ENCODE results near the gene CADPS2. TPM values are rescaled to one million over a fixed set of nuclear protein-coding genes. Genes with fewer than 3 reads are reported as not detected.
A peak's percentile ranks its signal among the peaks of the same experiment; 100 is the strongest.

Gene CADPS2
- polyA plus RNA-seq (2013, experiment 1 of 2): 6.9 TPM
- 6.0 TPM for polyA plus RNA-seq (2013, experiment 2 of 2)

DNA sequence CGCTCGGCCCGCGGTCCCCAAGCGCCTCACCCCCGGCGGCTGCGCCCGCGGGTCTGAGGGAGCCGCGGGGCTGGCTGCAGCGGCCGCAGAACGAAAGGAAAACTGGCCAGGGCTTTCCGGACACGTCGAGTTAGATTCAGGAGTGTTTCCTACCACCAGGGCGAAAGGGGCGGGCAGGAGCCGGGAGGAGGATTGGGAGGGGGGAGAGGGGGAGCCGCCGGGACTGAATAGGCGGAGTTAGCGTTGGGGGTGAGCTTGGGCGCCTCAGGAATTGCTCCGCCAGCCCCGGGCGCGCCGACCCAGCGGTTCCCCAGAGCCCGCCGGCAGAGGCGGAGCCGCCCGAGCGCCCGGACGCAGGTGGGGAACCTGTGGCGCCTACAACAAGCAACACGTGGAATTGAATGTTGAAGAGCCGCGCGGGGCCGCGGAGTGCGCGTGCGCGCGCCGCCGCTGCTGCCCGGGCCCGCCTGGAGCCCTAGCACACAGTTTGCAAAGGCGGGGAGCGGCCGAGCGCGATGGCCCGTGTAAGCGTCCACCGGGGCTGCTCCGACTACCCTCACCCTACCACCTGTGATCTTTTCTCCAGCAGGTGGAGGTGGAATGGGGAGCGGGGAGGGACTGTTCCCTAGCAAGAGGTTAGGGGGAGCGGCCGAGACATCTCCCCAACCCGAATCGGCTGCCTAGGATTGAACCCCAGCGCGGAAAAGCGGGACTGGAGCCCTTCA, at the start of gene CADPS2:
CADPS2 (minus strand) TSS at position 104 of the 725 bp plus-strand sequence. CDS start 123 bp downstream, outside the sequence.
- under 1% methylated on average over 64 of the region's 73 CpGs for WGBS
- H3K9ac ChIP-seq (ENCODE audit: low read depth, low read length): peak within 1 kb of the TSS; percentile 80
- peak within 1 kb of the TSS; percentile 41; the same call in 1 of the 2 replicates for H3K27ac ChIP-seq (ENCODE audit: low read depth, low read length)
- no peaks in the 10 kb centered on the region for H3K36me3 ChIP-seq (ENCODE audit: insufficient read depth, low read length)
- peaks cover 27% of the 10 kb centered on the region for H3K4me1 ChIP-seq (ENCODE audit: insufficient read depth, low read length)
- H3K27me3 ChIP-seq (ENCODE audit: insufficient read depth, low read length): peaks cover 49% of the 10 kb centered on the region
- H3K4me3 ChIP-seq (ENCODE audit: low read length): peak within 1 kb of the TSS; percentile 84
- H3K9me3 ChIP-seq (ENCODE audit: insufficient read depth, low read depth, low read length): no peaks in the 10 kb centered on the region

DNA sequence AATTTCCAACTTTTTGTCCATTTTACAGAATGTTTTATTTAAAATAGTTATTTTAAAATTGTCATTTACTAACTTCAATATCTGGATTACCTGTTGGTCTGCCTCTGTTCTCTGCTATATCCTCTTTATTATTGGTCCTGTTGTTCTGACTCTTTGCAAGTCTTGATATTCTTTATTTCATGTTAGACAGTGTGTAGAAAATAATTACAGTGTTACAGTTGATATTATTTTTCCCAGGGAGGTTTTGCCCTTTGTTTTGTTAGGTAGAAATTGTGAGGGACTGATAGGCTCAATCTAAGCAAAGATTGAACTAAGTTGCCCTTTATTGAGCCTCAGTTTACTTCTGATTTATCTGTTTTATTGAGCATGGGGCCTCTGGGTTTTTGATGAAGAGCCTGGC, 49.4 kb upstream of the CADPS2 start:
- Histone ChIP-seq H3K9me3 (ENCODE audit: insufficient read depth, low read depth, low read length) (no peaks in the 10 kb centered on the region), H3K27me3 (ENCODE audit: insufficient read depth, low read length) (no peaks in the 10 kb centered on the region)

DNA sequence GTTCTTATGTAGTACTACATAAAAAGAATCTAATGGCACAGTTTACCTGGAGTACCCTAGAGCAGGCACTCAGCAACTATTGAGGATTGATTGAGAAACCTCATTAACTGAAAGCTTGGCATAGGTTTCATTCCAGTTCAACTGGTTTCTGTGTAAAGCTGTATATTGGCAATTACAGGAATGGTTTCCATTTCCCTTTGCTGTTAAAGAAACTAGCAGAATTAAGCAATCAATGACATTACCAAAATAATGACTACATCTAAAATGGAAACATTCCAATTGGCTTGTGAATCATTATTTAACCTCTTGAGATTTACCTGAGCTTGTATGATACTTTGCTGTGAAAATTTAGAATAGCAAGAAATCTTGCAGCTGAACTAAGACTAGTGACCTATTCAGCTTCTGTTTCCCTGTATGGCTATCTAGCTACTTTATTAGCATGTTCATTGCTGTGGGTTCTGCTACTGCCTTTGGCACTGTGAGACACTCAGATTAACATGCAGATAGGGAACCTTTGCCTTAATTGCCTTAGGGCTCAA, 33.5 kb upstream of the CADPS2 start:
- H3K27ac ChIP-seq (ENCODE audit: low read depth, low read length): no peak overlapping the region
- H3K4me3 ChIP-seq (ENCODE audit: low read length): no peak overlapping the region
- H3K9ac ChIP-seq (ENCODE audit: low read depth, low read length): no peak overlapping the region
- H3K36me3 ChIP-seq (ENCODE audit: insufficient read depth, low read length): no peaks in the 10 kb centered on the region
- peaks cover 13% of the 10 kb centered on the region for H3K4me1 ChIP-seq (ENCODE audit: insufficient read depth, low read length)
- H3K9me3 ChIP-seq (ENCODE audit: insufficient read depth, low read depth, low read length): no peaks in the 10 kb centered on the region
- H3K27me3 ChIP-seq (ENCODE audit: insufficient read depth, low read length): no peaks in the 10 kb centered on the region

More for the DNA sequence above, 49.4 kb upstream of the CADPS2 start:
- Histone ChIP-seq H3K9ac (ENCODE audit: low read depth, low read length) (no peak overlapping the region), H3K4me1 (ENCODE audit: insufficient read depth, low read length) (no peaks in the 10 kb centered on the region), H3K27ac (ENCODE audit: low read depth, low read length) (no peak overlapping the region), H3K36me3 (ENCODE audit: insufficient read depth, low read length) (no peaks in the 10 kb centered on the region), H3K4me3 (ENCODE audit: low read length) (no peak overlapping the region)

DNA sequence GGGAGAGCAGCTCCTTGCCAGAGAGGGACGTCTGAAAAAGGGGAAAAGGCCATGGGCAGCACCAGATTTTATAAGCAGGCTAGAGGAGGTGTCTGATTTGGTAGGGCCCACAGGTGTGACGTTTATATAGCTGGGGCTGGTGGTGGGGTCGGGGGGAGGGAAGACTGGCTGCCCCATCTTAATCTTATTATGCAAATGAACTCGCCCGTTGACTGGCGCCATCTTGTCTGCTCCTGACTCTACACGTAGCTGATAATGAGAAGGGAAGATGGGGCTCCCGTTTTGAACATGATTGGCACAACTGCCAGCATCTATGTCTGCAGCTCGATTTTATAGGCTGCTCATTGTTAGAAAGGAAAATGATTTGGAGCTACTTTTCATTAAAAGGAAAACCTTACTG, 28.6 kb upstream of the CADPS2 start:
- WGBS: 92% methylated on average over 9 of the region's 9 CpGs
- Histone ChIP-seq H3K4me3 (ENCODE audit: low read length) (no peak overlapping the region), H3K9ac (ENCODE audit: low read depth, low read length) (no peak overlapping the region), H3K27ac (ENCODE audit: low read depth, low read length) (no peak overlapping the region), H3K36me3 (ENCODE audit: insufficient read depth, low read length) (no peaks in the 10 kb centered on the region), H3K9me3 (ENCODE audit: insufficient read depth, low read depth, low read length) (no peaks in the 10 kb centered on the region), H3K27me3 (ENCODE audit: insufficient read depth, low read length) (no peaks in the 10 kb centered on the region), H3K4me1 (ENCODE audit: insufficient read depth, low read length) (peaks cover 9% of the 10 kb centered on the region)

DNA sequence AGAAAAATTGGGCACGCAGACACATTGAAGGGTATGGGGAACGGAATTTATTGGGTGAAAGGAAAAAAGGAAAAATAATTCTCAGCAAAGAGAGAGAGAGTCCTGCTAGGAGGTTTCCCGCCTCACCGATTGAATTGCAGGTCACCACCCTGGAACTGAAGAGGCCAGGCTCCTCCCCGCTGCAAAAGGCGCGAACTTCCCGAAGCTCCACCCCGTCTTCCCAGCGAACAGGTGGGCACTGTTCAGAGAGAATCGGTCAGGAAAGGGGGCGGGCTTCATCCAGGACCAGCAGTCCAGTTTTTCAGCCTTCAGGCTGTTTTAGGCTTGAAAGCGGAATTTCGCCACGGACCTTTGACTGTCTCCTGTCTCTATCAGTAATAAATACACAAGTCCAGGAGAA, 27.3 kb upstream of the CADPS2 start:
- Histone ChIP-seq H3K36me3 (ENCODE audit: insufficient read depth, low read length) (no peaks in the 10 kb centered on the region), H3K4me3 (ENCODE audit: low read length) (no peak overlapping the region), H3K9ac (ENCODE audit: low read depth, low read length) (no peak overlapping the region), H3K4me1 (ENCODE audit: insufficient read depth, low read length) (no peaks in the 10 kb centered on the region), H3K27ac (ENCODE audit: low read depth, low read length) (no peak overlapping the region), H3K27me3 (ENCODE audit: insufficient read depth, low read length) (no peaks in the 10 kb centered on the region), H3K9me3 (ENCODE audit: insufficient read depth, low read depth, low read length) (no peaks in the 10 kb centered on the region)
- 93% methylated on average over 15 of the region's 15 CpGs for WGBS

DNA sequence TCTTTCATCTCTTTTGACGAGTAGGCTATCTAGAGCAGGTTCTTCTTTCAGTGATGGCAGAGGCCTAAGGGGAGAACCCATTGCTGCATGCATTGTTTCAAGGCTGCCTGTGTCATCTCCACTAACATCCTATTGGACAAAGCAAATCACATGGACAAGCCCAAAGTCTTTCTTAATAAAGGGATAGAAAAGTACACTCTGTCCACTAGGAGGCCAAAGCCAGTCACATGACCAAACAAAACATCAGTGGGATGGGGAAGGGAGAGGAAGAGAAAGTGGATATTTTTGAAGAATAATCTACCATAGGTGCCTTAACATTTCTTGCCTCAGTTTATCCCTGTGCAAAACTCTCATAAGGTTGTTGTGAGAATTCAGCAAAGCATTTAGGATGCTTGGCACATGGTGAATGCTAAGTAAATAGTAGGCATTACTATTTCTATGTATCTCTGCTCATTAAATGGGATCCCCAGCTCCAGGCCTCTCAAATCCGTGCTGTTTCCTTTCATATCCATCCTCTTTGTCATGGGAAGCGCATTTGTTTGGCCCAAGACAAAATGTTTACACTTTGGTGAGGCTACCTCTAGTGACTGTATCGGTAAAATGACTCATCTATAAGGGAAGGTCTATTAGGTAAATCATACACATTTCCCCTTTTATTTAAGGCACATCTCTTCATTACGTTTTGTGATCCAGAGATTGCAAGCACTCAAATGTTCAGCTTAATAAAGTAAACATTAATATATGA, 16.7 kb upstream of the CADPS2 start:
- H3K4me3 ChIP-seq (ENCODE audit: low read length): no peak overlapping the region
- 93% methylated on average over 3 of the region's 5 CpGs for WGBS
- H3K9ac ChIP-seq (ENCODE audit: low read depth, low read length): no peak overlapping the region

DNA sequence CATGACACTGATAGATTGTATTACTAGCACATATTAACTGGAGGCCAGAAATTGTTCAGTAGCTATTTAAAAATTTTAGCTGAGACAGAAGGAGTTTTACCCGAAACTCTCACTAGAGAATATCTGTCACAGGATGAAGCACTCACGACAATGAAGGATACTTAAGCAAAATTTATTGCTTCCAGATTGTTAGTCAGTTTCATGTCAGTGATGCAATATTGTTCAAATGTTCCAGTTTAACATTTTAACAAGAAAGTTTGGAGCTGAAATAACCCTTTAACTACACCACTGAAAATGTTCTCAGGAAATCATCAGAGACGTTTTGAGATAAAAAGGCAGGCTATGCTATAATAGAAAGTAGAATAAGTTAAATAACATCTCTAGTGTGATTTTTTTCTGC, 15.0 kb upstream of the CADPS2 start:
- no peak overlapping the region for H3K9ac ChIP-seq (ENCODE audit: low read depth, low read length)
- H3K9me3 ChIP-seq (ENCODE audit: insufficient read depth, low read depth, low read length): no peaks in the 10 kb centered on the region
- no peaks in the 10 kb centered on the region for H3K36me3 ChIP-seq (ENCODE audit: insufficient read depth, low read length)
- no peak overlapping the region for H3K27ac ChIP-seq (ENCODE audit: low read depth, low read length)
- WGBS: 94% methylated on average over 2 of the region's 3 CpGs
- no peaks in the 10 kb centered on the region for H3K27me3 ChIP-seq (ENCODE audit: insufficient read depth, low read length)
- H3K4me1 ChIP-seq (ENCODE audit: insufficient read depth, low read length): no peaks in the 10 kb centered on the region
- no peak overlapping the region for H3K4me3 ChIP-seq (ENCODE audit: low read length)

More for the DNA sequence above, 16.7 kb upstream of the CADPS2 start:
- no peak overlapping the region for H3K27ac ChIP-seq (ENCODE audit: low read depth, low read length)
- no peaks in the 10 kb centered on the region for H3K27me3 ChIP-seq (ENCODE audit: insufficient read depth, low read length)
- H3K4me1 ChIP-seq (ENCODE audit: insufficient read depth, low read length): peaks cover 10% of the 10 kb centered on the region
- H3K9me3 ChIP-seq (ENCODE audit: insufficient read depth, low read depth, low read length): no peaks in the 10 kb centered on the region
- no peaks in the 10 kb centered on the region for H3K36me3 ChIP-seq (ENCODE audit: insufficient read depth, low read length)

DNA sequence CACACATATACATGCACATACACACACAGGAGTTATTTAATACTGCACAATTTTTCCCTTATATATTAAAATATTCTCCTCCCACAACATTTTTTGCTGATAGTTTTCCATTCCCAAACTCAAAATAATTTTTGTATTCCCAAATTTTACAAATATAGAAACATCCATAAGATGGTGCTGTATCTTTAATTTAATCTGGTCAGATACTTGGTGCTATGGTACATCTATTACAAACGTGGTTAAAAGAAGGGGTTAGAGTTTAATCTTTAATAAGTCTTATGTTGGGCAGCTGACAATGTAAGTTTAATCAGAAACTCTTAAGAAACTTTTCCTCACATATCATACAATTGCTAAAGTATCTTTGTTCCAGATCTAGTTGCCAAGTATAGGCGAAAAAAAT, 10.2 kb upstream of the CADPS2 start:
- 70% methylated on average over 2 of the region's 2 CpGs for WGBS

DNA sequence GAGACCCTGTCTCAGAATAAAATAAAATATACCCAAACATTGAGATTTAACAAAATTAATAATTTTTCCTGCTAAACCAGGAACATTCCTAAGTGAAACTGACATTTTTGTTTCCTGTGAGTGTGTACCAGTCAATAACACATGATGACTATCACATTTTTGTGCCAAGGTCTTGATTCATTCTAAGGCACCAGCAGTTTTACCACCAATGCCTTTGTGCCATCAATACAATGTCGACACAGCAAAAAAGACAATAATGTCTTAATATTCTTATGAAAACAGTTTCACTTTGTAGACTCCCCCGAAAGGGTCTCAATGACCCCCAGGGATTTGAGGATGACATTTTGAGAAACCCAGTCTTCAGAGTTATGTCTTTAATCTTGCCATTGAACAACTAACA, 7.2 kb upstream of the CADPS2 start:
- Histone ChIP-seq H3K4me1 (ENCODE audit: insufficient read depth, low read length) (no peaks in the 10 kb centered on the region), H3K27me3 (ENCODE audit: insufficient read depth, low read length) (peaks cover 9% of the 10 kb centered on the region; the same call in 1 of the 2 replicates), H3K27ac (ENCODE audit: low read depth, low read length) (no peak overlapping the region), H3K36me3 (ENCODE audit: insufficient read depth, low read length) (no peaks in the 10 kb centered on the region), H3K4me3 (ENCODE audit: low read length) (no peak overlapping the region), H3K9ac (ENCODE audit: low read depth, low read length) (no peak overlapping the region), H3K9me3 (ENCODE audit: insufficient read depth, low read depth, low read length) (no peaks in the 10 kb centered on the region)
- WGBS: 97% methylated on average over 2 of the region's 2 CpGs

More for the DNA sequence above, 10.2 kb upstream of the CADPS2 start:
- Histone ChIP-seq H3K27ac (ENCODE audit: low read depth, low read length) (no peak overlapping the region), H3K36me3 (ENCODE audit: insufficient read depth, low read length) (no peaks in the 10 kb centered on the region), H3K4me1 (ENCODE audit: insufficient read depth, low read length) (no peaks in the 10 kb centered on the region), H3K9me3 (ENCODE audit: insufficient read depth, low read depth, low read length) (no peaks in the 10 kb centered on the region), H3K27me3 (ENCODE audit: insufficient read depth, low read length) (no peaks in the 10 kb centered on the region), H3K9ac (ENCODE audit: low read depth, low read length) (no peak overlapping the region), H3K4me3 (ENCODE audit: low read length) (no peak overlapping the region)

DNA sequence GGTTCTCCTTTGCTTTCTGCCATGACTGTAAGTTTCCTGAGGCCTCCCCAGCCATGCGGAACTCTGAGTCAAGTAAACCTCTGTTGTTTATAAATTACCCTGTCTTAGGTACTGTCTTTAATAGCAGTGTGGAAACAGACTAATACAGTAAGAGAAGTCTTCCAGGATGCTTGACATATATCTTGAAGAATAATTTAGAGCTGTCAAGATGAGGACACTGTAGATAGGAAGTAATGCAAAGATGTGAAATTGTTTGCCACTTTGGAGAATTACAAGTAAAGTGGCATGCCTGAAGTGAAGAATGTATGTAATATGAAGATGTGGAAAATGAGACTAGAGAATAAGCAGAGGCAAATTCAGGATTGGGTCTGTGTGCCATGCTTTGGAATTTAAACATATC, 2.9 kb upstream of the CADPS2 start:
- Histone ChIP-seq H3K4me1 (ENCODE audit: insufficient read depth, low read length) (peaks cover 15% of the 10 kb centered on the region; the same call in 1 of the 2 replicates), H3K36me3 (ENCODE audit: insufficient read depth, low read length) (no peaks in the 10 kb centered on the region), H3K9ac (ENCODE audit: low read depth, low read length) (no peak overlapping the region), H3K27ac (ENCODE audit: low read depth, low read length) (no peak overlapping the region), H3K9me3 (ENCODE audit: insufficient read depth, low read depth, low read length) (no peaks in the 10 kb centered on the region), H3K27me3 (ENCODE audit: insufficient read depth, low read length) (peaks cover 48% of the 10 kb centered on the region), H3K4me3 (ENCODE audit: low read length) (no peak overlapping the region)
- WGBS: 90% methylated on average over 1 of the region's 1 CpG

DNA sequence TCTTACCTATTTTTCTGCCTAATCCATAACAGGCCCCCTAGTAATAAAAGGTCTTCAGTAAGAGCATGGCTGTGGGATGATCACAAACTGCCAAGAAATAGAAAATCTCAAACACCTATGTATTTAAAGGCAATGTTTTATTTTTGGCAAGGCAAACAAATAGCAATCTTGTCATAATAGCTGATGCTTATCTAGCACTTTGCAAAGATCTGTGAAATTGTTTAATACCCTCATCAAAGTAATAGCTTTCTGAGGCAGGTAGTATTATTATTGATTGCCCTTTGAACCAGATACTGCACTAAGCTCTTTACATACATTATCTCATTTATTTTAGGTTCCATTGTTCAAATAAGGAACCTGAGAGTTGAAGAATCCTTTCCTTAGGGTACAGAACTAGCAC, 1.6 kb upstream of the CADPS2 start:
- Histone ChIP-seq H3K36me3 (ENCODE audit: insufficient read depth, low read length) (no peaks in the 10 kb centered on the region), H3K4me3 (ENCODE audit: low read length) (no peak overlapping the region)

More for the DNA sequence above, 1.6 kb upstream of the CADPS2 start:
- Histone ChIP-seq H3K9me3 (ENCODE audit: insufficient read depth, low read depth, low read length) (no peaks in the 10 kb centered on the region), H3K9ac (ENCODE audit: low read depth, low read length) (no peak overlapping the region), H3K4me1 (ENCODE audit: insufficient read depth, low read length) (peaks cover 25% of the 10 kb centered on the region), H3K27ac (ENCODE audit: low read depth, low read length) (no peak overlapping the region), H3K27me3 (ENCODE audit: insufficient read depth, low read length) (peaks cover 49% of the 10 kb centered on the region)

All from HUES64 (cell line).